Measurements from ENCODE around the gene UEVLD. TPM values are rescaled to one million over a fixed set of nuclear protein-coding genes. Genes with fewer than 3 reads are reported as not detected.

UEVLD gene
- total RNA-seq, 1 donor from 2014 or later, result 42.0 TPM

DNA sequence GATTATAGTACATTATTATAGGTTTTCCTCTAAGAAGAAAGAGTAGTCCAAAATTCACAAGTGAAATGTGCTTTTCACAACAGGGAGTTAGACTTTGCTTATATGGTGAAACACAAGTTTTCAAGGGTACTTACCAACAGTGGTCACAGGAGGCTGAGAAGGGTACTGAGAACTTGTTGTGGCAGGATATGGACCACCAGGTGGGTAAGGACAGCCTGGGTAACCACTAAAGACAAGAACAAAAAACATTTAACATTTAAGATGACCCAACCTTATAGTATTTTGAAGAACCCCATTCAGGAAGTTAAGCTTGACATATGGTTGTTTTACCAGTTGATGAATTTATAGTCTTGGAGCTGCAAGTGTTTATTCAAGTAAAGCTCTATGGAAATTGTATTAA lies 86.2 kb downstream of the UEVLD start:
- no peaks in the 10 kb centered on the region for H3K36me3 ChIP-seq (ENCODE audit: control insufficient read depth, insufficient read depth, low read length)
- no peak overlapping the region for H3K4me3 ChIP-seq (ENCODE audit: low read depth, low read length)
- no peak for TF ChIP-seq CTCF (IDR thresholded peaks at IDR 0.05; ENCODE audit: insufficient read depth, low read length, poor library complexity, severe bottlenecking)
- no peak for DNase-seq (ENCODE audit: low read depth)
- H3K27me3 ChIP-seq (ENCODE audit: control insufficient read depth, insufficient read depth, low read length), result no peaks in the 10 kb centered on the region

DNA sequence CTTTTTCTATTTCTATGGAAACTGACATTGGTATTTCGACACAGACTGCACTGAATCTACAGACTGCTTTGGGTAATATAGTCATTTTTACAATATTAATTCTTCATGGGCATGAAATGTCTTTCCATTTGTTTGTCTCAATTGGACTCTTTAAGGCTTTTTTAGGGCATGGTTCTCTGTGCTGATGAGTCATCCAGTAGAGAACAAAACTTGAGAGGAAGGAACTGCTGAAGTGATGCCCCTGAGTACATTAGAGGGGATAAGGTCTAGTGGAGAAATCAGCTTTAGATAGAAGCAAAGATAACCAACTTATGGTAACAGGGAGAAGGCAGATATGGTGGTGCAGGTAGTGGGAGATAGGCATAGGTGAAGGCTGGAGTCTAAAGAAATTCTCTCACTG lies 86.9 kb downstream of the UEVLD start:
- no peak overlapping the region for H3K4me3 ChIP-seq (ENCODE audit: low read depth, low read length)
- peaks cover under 1% of the 10 kb centered on the region for H3K36me3 ChIP-seq (ENCODE audit: control insufficient read depth, insufficient read depth, low read length)
- no peak for TF ChIP-seq CTCF (IDR thresholded peaks at IDR 0.05; ENCODE audit: insufficient read depth, low read length, poor library complexity, severe bottlenecking)
- no peaks in the 10 kb centered on the region for H3K27me3 ChIP-seq (ENCODE audit: control insufficient read depth, insufficient read depth, low read length)
- no peak for DNase-seq (ENCODE audit: low read depth)

GRCh38 chr11:18498039-18498438 lies 90.5 kb downstream of the UEVLD start:
- no peak for TF ChIP-seq CTCF (IDR thresholded peaks at IDR 0.05; ENCODE audit: insufficient read depth, low read length, poor library complexity, severe bottlenecking)
- H3K27me3 ChIP-seq (ENCODE audit: control insufficient read depth, insufficient read depth, low read length), result no peaks in the 10 kb centered on the region
- no peak overlapping the region for H3K4me3 ChIP-seq (ENCODE audit: low read depth, low read length)
- peaks cover 1% of the 10 kb centered on the region for H3K36me3 ChIP-seq (ENCODE audit: control insufficient read depth, insufficient read depth, low read length)
- DNase-seq (ENCODE audit: low read depth), result no peak

DNA sequence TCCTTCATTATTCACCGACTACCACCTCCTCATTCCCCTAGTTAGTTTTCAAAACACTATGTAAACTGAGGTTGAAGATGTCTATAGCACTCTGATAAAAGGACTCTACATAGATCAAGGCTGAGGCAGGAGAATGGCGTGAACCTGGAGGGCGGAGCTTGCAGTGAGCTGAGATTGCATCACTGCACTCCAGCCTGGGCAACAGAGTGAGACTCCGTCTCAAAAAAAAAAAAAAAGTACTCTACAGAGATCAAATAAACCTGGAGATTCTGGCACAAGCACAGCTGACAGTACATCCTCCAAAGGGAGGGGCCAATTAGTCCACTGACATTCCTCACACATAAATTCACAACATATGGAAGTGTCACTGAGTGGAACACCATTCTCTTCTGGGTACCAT lies 92.8 kb downstream of the UEVLD start:
- H3K4me3 ChIP-seq (ENCODE audit: low read depth, low read length), result no peak overlapping the region
- H3K27me3 ChIP-seq (ENCODE audit: control insufficient read depth, insufficient read depth, low read length), result no peaks in the 10 kb centered on the region
- H3K36me3 ChIP-seq (ENCODE audit: control insufficient read depth, insufficient read depth, low read length), result peaks cover 1% of the 10 kb centered on the region
- TF ChIP-seq CTCF (IDR thresholded peaks at IDR 0.05; ENCODE audit: insufficient read depth, low read length, poor library complexity, severe bottlenecking), result no peak
- no peak for DNase-seq (ENCODE audit: low read depth)

GRCh38 chr11:18495271-18495670 lies 93.3 kb downstream of the UEVLD start:
- Histone ChIP-seq H3K36me3 (ENCODE audit: control insufficient read depth, insufficient read depth, low read length) (peaks cover 1% of the 10 kb centered on the region), H3K4me3 (ENCODE audit: low read depth, low read length) (no peak overlapping the region), H3K27me3 (ENCODE audit: control insufficient read depth, insufficient read depth, low read length) (no peaks in the 10 kb centered on the region)
- TF ChIP-seq CTCF (IDR thresholded peaks at IDR 0.05; ENCODE audit: insufficient read depth, low read length, poor library complexity, severe bottlenecking), result no peak
- DNase-seq (ENCODE audit: low read depth), result no peak

DNA sequence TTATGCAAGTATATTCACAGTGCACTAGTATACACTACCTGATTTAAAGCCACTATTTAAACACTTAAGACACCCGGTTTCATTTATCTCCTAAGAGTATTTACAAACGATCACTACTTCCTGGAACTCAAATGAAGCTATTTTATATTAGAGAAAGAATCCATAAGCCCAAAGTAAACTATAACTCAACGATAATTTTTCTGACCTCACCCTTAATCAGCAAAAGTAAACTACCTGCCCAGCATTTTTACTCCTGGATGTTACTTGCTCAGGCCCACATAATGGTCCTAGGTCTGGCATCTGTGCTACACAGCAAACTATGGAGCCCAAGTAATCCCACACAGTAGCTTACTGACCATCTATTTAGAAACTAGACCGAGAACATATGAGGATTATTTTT lies 95.2 kb downstream of the UEVLD start:
- no peak for TF ChIP-seq CTCF (IDR thresholded peaks at IDR 0.05; ENCODE audit: insufficient read depth, low read length, poor library complexity, severe bottlenecking)
- Histone ChIP-seq H3K27me3 (ENCODE audit: control insufficient read depth, insufficient read depth, low read length) (no peaks in the 10 kb centered on the region), H3K36me3 (ENCODE audit: control insufficient read depth, insufficient read depth, low read length) (peaks cover 1% of the 10 kb centered on the region), H3K4me3 (ENCODE audit: low read depth, low read length) (no peak overlapping the region)
- no peak for DNase-seq (ENCODE audit: low read depth)
